Activated CD4-positive, alpha-beta T cell treated with anti-CD3 and anti-CD28 coated beads for 24 hours (primary cell): ENCODE data around the gene TMED8.
"Not testable (repeated sequence)": the region's sequence is repeated elsewhere in the genome, so short reads cannot be mapped to it uniquely, and the experiment has no call there.

Experiments used
- DNase-seq, 2 donors: peaks; one replicate each; pipeline ENCODE4 v3.0.0-alpha.2; 2020; ENCODE audit warnings: low read depth in 2 of 2

TMED8 gene

GRCh38 chr14:77376771-77377501 lies at the start of gene TMED8, which contains the start of gene SAMD15:
TSS of gene TMED8 (minus strand) at chr14:77377094. CDS start at chr14:77377053, 41 bp downstream.
TSS of gene SAMD15 (plus strand) at chr14:77377379. CDS start at chr14:77377419, 40 bp downstream.
- DNase-seq = peak; percentile 69 to 77

DNA sequence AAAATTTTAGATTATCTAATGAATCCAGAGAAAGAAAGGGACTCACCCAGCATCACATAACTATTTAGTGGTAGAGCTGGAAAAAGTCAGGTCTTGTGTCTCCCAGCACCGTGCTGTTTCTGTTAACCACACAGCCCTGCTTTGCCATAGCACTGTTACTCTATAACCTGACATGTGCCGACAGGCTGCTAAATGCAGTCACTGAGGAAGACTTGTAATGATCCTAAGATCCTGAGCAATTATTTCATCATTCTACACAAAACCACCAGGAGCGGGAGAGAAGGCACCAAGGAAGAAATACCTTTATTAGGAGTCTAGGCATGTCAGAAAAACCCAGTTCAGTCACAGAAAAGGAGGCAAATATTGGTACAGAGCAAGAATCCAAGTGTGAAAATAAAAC lies 49.5 kb upstream of the TMED8 start:
- no peak for DNase-seq

- no peak for DNase-seq
These were observed 48.0 kb upstream of the TMED8 start for GRCh38 chr14:77424862-77425261.

DNA sequence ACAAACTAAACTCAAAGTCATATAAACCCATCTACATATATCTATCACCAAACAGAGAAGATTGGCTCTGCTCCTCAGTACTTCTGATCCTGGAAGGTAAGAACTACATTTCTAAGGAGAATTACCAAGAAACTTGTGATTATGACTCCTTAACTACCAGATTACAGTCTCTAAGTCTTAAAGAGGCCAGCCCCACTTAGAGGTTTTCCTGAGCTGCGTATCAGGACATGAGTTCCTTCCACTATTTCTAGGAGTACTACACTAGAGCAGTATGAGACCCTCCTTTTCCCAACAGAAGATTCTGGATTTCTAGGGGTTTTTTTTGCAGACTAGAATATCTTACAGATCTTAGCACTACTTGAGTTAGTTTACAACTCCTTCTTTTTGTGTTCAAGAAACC lies 46.5 kb upstream of the TMED8 start, which contains the start of gene NOXRED1:
TSS of gene NOXRED1 (minus strand) at position 101 of the 400 bp plus-strand sequence. CDS start 634 bp downstream, outside the sequence.
- DNase-seq = no peak

DNA sequence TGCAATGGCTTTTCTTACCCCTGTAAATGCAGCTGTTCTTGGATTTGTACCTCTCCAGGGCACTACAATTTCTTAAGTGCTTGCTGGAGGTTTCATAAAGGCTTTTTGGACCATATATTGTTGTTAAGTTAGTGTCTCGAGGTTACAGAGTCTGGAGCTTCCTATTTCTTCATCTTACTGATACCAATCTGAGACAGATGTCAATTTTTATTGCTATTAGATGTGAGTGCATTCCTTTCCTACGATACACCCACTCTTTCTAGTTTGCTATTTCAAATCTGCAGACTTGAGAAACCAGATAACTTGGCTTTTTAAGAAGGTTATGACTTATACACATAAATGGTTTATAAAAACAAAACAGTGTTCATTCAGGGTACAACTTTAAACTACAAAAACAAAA lies 44.3 kb upstream of the TMED8 start:
- no peak for DNase-seq

- DNase-seq = no peak
These were observed 39.9 kb upstream of the TMED8 start for GRCh38 chr14:77416836-77417235.

DNA sequence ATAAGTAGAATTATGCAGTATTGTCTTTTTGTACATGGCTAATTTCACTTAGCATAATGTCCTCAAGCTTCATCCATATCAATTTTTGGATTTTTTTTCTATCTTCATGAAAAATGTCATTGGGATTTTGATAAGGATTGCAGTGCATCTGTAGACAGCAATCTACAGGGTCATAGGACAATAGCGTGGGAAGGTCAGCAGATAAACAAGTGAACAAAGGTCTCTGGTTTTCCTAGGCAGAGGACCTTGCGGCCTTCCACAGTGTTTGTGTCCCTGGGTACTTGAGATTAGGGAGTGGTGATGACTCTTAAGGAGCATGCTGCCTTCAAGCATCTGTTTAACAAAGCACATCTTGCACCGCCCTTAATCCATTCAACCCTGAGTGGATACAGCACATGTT lies 39.2 kb upstream of the TMED8 start:
- not testable (repeated sequence) for DNase-seq

DNA sequence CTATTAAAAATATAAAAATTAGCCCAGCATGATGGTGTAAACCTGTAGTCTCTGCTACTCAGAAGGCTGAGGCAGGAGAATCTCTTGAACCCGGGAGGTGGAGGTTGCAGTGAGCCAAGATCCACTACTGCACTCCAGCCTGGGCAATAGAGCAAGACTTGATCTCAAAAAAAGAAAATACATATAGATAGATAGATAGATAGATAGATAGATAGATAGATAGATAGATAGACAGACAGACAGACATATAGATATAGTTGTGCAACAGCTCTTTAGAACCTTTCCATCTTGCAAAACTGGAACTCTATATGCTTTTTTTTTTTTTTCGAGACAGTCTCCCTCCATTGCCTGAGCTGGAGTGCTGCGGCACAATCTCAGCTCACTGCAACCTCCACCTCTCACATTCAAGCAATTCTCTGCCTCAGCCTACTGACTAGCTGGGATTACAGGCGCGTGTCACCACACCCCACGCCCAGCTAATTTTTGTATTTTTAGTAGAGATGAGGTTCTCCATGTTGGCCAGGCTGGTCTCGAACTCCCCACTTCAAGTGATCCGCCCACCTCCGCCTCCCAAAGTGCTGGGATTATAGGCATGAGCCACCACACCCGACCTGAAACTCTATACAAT lies 38.6 kb upstream of the TMED8 start:
- not testable (repeated sequence) for DNase-seq

DNA sequence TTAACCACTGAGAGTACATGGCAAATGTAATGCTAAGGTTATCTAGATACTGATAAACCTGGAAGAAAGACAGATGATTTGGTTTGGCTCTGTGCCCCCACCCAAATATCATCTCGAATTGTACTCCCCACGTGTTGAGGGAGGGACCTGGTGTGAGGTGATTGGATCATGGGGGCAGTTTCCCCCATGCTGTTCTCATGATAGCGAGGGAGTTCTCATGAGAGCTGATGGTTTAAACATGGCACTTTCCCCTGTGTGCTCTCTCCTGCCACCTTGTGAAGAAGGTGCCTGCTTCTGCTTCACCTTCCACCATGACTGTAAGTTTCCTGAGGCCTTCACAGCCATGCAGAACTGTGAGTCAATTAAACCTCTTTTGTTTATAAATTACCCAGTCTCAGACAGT lies 32.2 kb upstream of the TMED8 start:
- DNase-seq = no peak

GRCh38 chr14:77407158-77407557 lies 30.3 kb upstream of the TMED8 start:
- no peak for DNase-seq

DNA sequence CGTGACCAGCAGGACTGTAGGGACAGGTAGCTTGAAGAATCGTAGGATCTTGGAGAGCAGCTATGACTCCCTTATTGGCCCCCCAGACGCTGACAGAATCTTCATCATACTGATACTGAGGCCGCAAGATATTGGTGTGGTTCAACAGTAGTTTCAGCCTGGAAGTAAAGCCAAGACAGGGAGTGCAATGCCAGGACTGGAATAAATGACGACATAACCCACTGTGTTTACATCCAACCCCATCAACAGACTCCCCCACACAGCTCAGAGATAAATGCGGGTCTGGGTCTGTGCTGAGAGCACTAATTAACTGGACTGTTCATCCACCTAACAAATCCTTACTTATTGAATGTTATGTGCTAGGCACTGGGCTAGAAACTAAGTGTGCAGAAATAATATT lies 29.8 kb upstream of the TMED8 start:
- no peak for DNase-seq

- DNase-seq = no peak
These were observed 29.2 kb upstream of the TMED8 start for GRCh38 chr14:77406086-77406485.

- no peak for DNase-seq
These were observed 26.9 kb upstream of the TMED8 start for GRCh38 chr14:77403768-77404167.

- no peak for DNase-seq
These were observed 23.3 kb upstream of the TMED8 start for GRCh38 chr14:77400216-77400615.

GRCh38 chr14:77390188-77390587 lies 13.3 kb upstream of the TMED8 start:
- no peak for DNase-seq

GRCh38 chr14:77378701-77379100 lies 1.8 kb upstream of the TMED8 start:
- no peak for DNase-seq

- no peak for DNase-seq
These were observed 579 bp upstream of the TMED8 start for GRCh38 chr14:77377502-77377844.

DNA sequence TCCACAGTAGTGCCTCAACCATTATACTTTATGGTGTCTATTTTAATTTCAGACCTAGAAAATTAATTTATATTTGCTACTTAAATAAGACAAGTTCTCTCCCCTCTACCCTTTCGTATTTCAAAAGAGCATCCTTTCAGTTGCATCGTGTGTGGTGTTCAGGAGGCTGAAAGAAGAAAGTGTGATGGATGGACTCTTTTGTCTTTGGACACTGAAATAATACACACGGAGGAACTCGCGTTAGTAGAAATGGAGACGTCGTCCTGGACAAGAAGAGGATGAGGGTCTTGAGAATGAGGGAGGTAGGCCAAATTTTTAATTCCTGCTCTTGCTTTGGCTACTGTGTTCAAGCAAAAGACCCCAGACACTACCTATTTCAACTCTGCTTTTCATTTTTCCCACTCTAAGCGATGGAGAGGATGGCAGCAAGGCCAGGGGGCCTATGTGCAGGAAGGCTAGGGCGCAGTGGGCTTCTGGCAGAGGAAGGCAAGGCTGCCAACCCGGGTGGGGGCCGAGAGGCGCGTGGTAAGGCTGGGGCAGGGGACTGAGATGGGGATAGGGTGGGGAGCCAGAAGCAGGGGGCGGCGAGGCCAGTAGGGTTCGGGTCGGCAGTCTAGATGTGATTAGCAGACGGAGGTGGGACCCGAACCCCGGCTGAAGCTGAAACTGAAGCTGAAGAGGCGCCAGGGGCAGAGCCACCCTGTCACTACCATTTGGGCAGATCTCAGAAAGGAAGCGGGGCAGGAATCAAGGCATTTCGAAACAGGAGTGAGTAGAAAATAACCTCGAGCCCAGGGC lies 722 bp downstream of the TMED8 start:
- peak; percentile 17 to 19 for DNase-seq

GRCh38 chr14:77375164-77375950 lies 1.5 kb downstream of the TMED8 start:
- no peak for DNase-seq

GRCh38 chr14:77372304-77372841 lies 4.5 kb downstream of the TMED8 start:
- no peak for DNase-seq

GRCh38 chr14:77369285-77369684 lies 7.6 kb downstream of the TMED8 start:
- DNase-seq = no peak
